BE2C (cell line): Measurements from ENCODE around the gene DLG2.

Source experiments
- DNase-seq: peaks from one replicate; pipeline ENCODE4 v3.0.0-alpha.2; 2020
- H3K27me3 ChIP-seq: fragments of 250-450 bp; sonication (Bioruptor Pico); 2 replicates; pipeline ENCODE4 v1.5.1; 2020; ENCODE audit warnings: mild to moderate bottlenecking
- H3K36me3 ChIP-seq: fragments of 250-450 bp; sonication (Bioruptor Pico); 2 replicates; pipeline ENCODE4 v1.5.1; 2020; ENCODE audit warnings: mild to moderate bottlenecking
- H3K4me1 ChIP-seq: fragments of 250-450 bp; sonication (Bioruptor Pico); 2 replicates; pipeline ENCODE4 v1.5.1; 2020
- H3K4me3 ChIP-seq: 2 replicates; pipeline ENCODE4 v1.5.1; 2011; ENCODE audit warnings: low read depth, low read length
- H3K9me3 ChIP-seq: fragments of 250-450 bp; sonication (Bioruptor Pico); 2 replicates; pipeline ENCODE4 v1.5.1; 2020
- TF ChIP-seq, protein P1 (sequence below): IDR thresholded peaks from 2 replicates; pipeline ENCODE4 v1.5.1; 2012; ENCODE audit warnings: mild to moderate bottlenecking, low read depth, low read length

DLG2 gene

DNA sequence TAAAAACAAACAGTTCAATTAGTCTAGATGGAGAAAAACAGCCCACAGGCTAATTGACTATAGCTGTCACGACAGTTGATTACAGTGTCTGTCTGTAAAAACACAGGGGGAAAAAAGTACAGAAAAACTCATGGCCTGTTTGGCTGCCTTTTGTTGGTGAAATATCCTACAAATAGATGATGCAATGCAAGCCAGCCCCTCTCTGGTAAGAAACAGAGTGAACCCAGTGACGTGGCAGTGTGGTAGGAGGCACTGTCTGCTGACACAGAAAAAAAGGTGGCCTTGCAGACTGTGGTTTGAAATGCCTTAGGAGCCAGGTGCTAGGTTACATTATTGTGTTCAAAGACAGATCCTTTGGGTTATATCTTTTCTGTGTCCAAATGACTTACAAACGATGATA is 1909.6 kb downstream of the DLG2 start:
- TF ChIP-seq, protein P1, sequence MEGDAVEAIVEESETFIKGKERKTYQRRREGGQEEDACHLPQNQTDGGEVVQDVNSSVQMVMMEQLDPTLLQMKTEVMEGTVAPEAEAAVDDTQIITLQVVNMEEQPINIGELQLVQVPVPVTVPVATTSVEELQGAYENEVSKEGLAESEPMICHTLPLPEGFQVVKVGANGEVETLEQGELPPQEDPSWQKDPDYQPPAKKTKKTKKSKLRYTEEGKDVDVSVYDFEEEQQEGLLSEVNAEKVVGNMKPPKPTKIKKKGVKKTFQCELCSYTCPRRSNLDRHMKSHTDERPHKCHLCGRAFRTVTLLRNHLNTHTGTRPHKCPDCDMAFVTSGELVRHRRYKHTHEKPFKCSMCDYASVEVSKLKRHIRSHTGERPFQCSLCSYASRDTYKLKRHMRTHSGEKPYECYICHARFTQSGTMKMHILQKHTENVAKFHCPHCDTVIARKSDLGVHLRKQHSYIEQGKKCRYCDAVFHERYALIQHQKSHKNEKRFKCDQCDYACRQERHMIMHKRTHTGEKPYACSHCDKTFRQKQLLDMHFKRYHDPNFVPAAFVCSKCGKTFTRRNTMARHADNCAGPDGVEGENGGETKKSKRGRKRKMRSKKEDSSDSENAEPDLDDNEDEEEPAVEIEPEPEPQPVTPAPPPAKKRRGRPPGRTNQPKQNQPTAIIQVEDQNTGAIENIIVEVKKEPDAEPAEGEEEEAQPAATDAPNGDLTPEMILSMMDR: no peak
- H3K27me3 ChIP-seq: no peaks in the 10 kb centered on the region
- DNase-seq: no peak
- no peaks in the 10 kb centered on the region for H3K9me3 ChIP-seq
- no peak overlapping the region for H3K4me3 ChIP-seq
- no peaks in the 10 kb centered on the region for H3K36me3 ChIP-seq
- peaks cover 4% of the 10 kb centered on the region; the same call in 1 of the 2 replicates for H3K4me1 ChIP-seq

GRCh38 chr11:83715927-83716535 is 1911.1 kb downstream of the DLG2 start:
- Histone ChIP-seq H3K9me3 (no peaks in the 10 kb centered on the region), H3K36me3 (no peaks in the 10 kb centered on the region), H3K4me3 (no peak overlapping the region), H3K4me1 (peaks cover 4% of the 10 kb centered on the region; the same call in 1 of the 2 replicates), H3K27me3 (no peaks in the 10 kb centered on the region)
- TF ChIP-seq, protein P1: no peak
- DNase-seq: no peak

- TF ChIP-seq, protein P1: no peak
- Histone ChIP-seq H3K27me3 (no peaks in the 10 kb centered on the region), H3K4me3 (no peak overlapping the region), H3K9me3 (no peaks in the 10 kb centered on the region), H3K36me3 (no peaks in the 10 kb centered on the region), H3K4me1 (peaks cover 4% of the 10 kb centered on the region; the same call in 1 of the 2 replicates)
- DNase-seq: no peak
Observed at GRCh38 chr11:83713708-83714107, 1913.4 kb downstream of the DLG2 start.

GRCh38 chr11:83711106-83711527 is 1916.0 kb downstream of the DLG2 start:
- DNase-seq: no peak

DNA sequence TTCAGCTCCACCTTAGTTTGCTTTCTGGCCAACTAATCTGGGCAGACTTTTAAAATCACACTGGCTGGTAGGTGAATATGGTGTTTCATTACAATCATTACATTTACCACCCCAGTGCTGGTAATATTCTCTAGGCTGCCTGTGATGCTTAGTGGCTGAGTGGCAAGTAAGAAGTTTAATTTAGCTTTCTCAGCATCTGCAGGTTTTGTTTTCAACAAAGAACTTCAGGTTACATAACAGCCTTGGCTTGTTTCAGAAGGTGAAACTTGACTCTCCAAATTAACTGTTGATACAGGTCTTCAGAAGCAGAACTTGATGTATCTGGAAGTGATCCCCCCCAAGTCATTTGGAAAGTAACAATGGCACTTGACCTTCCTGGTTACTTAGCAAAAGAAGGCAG is 1917.7 kb downstream of the DLG2 start:
- TF ChIP-seq, protein P1: no peak
- Histone ChIP-seq H3K4me3 (no peak overlapping the region), H3K4me1 (no peaks in the 10 kb centered on the region), H3K9me3 (no peaks in the 10 kb centered on the region), H3K27me3 (no peaks in the 10 kb centered on the region), H3K36me3 (no peaks in the 10 kb centered on the region)
- no peak for DNase-seq

More at GRCh38 chr11:83711106-83711527, 1916.0 kb downstream of the DLG2 start:
- H3K36me3 ChIP-seq: no peaks in the 10 kb centered on the region
- no peaks in the 10 kb centered on the region for H3K4me1 ChIP-seq
- H3K4me3 ChIP-seq: no peak overlapping the region
- H3K9me3 ChIP-seq: no peaks in the 10 kb centered on the region
- TF ChIP-seq, protein P1: no peak
- H3K27me3 ChIP-seq: no peaks in the 10 kb centered on the region

- Histone ChIP-seq H3K4me1 (no peaks in the 10 kb centered on the region; the same call in 1 of the 2 replicates), H3K36me3 (no peaks in the 10 kb centered on the region), H3K4me3 (no peak overlapping the region), H3K27me3 (no peaks in the 10 kb centered on the region), H3K9me3 (no peaks in the 10 kb centered on the region)
- TF ChIP-seq, protein P1: no peak
- no peak for DNase-seq
Observed at GRCh38 chr11:83706566-83706965, 1920.6 kb downstream of the DLG2 start.
